HepG2 (cell line): ENCODE measurements around the gene FAM114A1. TPM values are rescaled to one million over a fixed set of nuclear protein-coding genes. Genes with fewer than 3 reads are reported as not detected.

ENCODE experiments used
- ATAC-seq: fragments of 200-7000 bp; cut with Tn5 transposase; 3 replicates; pipeline ENCODE4 v1.9.1; 2020; ENCODE audit warnings: mild to moderate bottlenecking, moderate library complexity
- BruUV-seq: library from RNA; stranded (reverse); fragments of 400-500 nt; replicated peaks from 2 replicates; lab custom pipeline; 2021; lab: Mats Ljungman, UMichigan
- CTCF ChIA-PET: fragments of 300-600 bp; formaldehyde crosslinking; extraction: SDS; loops from one replicate; lab custom pipeline; 2021; ENCODE audit warnings: low total read pairs, inconsistent platforms, low intra/inter-chr PET ratio; lab: Yijun Ruan, JAX
- POLR2A ChIA-PET: fragments of 350-600 bp; sonication (Branson Sonifier 250); formaldehyde crosslinking; loops from one replicate; lab custom pipeline; 2020; ENCODE audit warnings: antibody characterized with exemption, inconsistent platforms; lab: Yijun Ruan, JAX
- DNase-seq: peaks from one replicate; pipeline ENCODE4 v3.0.0-alpha.2; 2015; ENCODE audit warnings: low spot score
- FAIRE-seq: peaks from 3 replicates; lab custom pipeline; 2011; peaks lifted over from hg19 to GRCh38; lab: Jason Lieb, UNC
- H2AFZ ChIP-seq: one replicate; pipeline ENCODE4 v1.6.1; 2011; ENCODE audit warnings: low read length, inconsistent platforms
- H3K27ac ChIP-seq: fragments of 300-600 bp; 3 replicates; pipeline ENCODE4 v1.8.0; 2011; ENCODE audit warnings: mixed run types, mild to moderate bottlenecking, mixed read lengths, low read length, inconsistent platforms; ENCODE audit not compliant: insufficient read depth; ENCODE audit errors: extremely low read length
- H3K27me3 ChIP-seq, 2 experiments: fragments of 200-600 bp in 1 of 2; 2 replicates in 1 of 2; 3 replicates in 1 of 2; pipeline versions ENCODE4 v1.6.0 to v1.8.0; 2011; ENCODE audit warnings: low read length in 2 of 2, mild to moderate bottlenecking in 2 of 2, moderate library complexity in 2 of 2, inconsistent platforms in 1 of 2; ENCODE audit not compliant: insufficient read depth in 2 of 2, control insufficient read depth in 1 of 2
- H3K36me3 ChIP-seq, 2 experiments: fragments of 200-600 bp in 1 of 2; replicated peaks in 1 of 2; 2 replicates in 1 of 2; 3 replicates in 1 of 2; pipeline versions ENCODE4 v1.5.1 to v1.8.0; 2011; ENCODE audit warnings: low read length in 2 of 2, inconsistent platforms in 1 of 2; ENCODE audit not compliant: insufficient read depth in 2 of 2, control insufficient read depth in 1 of 2
- H3K4me1 ChIP-seq: 2 replicates; pipeline ENCODE4 v1.5.1; 2012; ENCODE audit warnings: low read length, inconsistent platforms; ENCODE audit not compliant: insufficient read depth
- H3K4me2 ChIP-seq: 2 replicates; pipeline ENCODE4 v1.6.0; 2011; ENCODE audit warnings: low read depth, low read length, inconsistent platforms
- H3K4me3 ChIP-seq, 3 experiments: fragments of 200-600 bp in 1 of 3; sonication (generic), shearing (Covaris generic) in 1 of 3; replicated peaks in 1 of 3; 2 replicates each; pipeline ENCODE4 v1.5.1; 2011 to 2016; ENCODE audit warnings: low read length in 3 of 3, inconsistent platforms in 2 of 3, low read depth in 2 of 3, mild to moderate bottlenecking in 2 of 3, control low read depth in 1 of 3, mixed read lengths in 1 of 3; ENCODE audit not compliant: insufficient read depth in 1 of 3
- H3K79me2 ChIP-seq: one replicate; pipeline ENCODE4 v1.6.1; 2011; ENCODE audit warnings: low read length, inconsistent platforms; ENCODE audit not compliant: insufficient read depth
- H3K9ac ChIP-seq: 2 replicates; pipeline ENCODE4 v1.6.0; 2011; ENCODE audit warnings: mild to moderate bottlenecking, low read depth, low read length, inconsistent platforms; ENCODE audit not compliant: insufficient read depth
- H3K9me3 ChIP-seq: 2 replicates; pipeline ENCODE4 v1.5.1; 2012; ENCODE audit warnings: mild to moderate bottlenecking, low read length
- H4K20me1 ChIP-seq: 2 replicates; pipeline ENCODE4 v1.6.0; 2011; ENCODE audit warnings: inconsistent platforms, mild to moderate bottlenecking, low read length, moderate library complexity; ENCODE audit not compliant: insufficient read depth
- TGIF2 ChIP-seq: IDR thresholded peaks from 2 replicates; pipeline ENCODE4 v1.6.1; 2016; ENCODE audit warnings: control low read depth, missing compliant biosample characterization
- ZNF124 ChIP-seq: sonication (generic); formaldehyde crosslinking; IDR thresholded peaks from 2 replicates; pipeline ENCODE4 v1.4.0; 2020; ENCODE audit warnings: missing genetic modification reagents
- WGBS: methylation state at CpG from one replicate; pipeline ENCODE4 v1.1.6; 2017; ENCODE audit warnings: low lambda C conversion rate; 5-methylcytosine and 5-hydroxymethylcytosine counted together
- in situ Hi-C: cut with HindIII; loops from 2 replicates; pipeline ENCODE4 v1.10.0; 2017; ENCODE audit warnings: low pct_unique_long_range_greater_than_20kb; ENCODE audit not compliant: extremely low pct_ligation_motif_present
- intact Hi-C: fragments of 100-400 bp; cut with micrococcal nuclease; formaldehyde crosslinking; loops from one replicate; pipeline ENCODE4 v1.10.0; 2022; ENCODE audit not compliant: unreplicated experiment
- polyA plus RNA-seq, 8 experiments: library from polyadenylated mRNA; depleted of rRNA in 3 of 8; stranded (reverse) in 7 of 8; unstranded in 1 of 8; fragments of >200 nt; fragmentation: Illumina TruSeq in 4 of 8; extraction: Trizol in 4 of 8; gene quantifications; 2 replicates each; pipeline versions ENCODE4 v1.2.1 to v1.2.3, GENCODE V29; 2011 to 2016; ENCODE audit warnings: low read depth in 4 of 8, missing spikeins in 1 of 8, mixed read lengths in 1 of 8; ENCODE audit not compliant: insufficient read depth in 1 of 8
- total RNA-seq, 5 experiments: library from RNA; depleted of rRNA; stranded (reverse); fragments of >200 nt; fragmentation: Illumina TruSeq; extraction: Trizol; gene quantifications; 2 replicates each; pipeline ENCODE4 v1.2.3, GENCODE V29; 2016; ENCODE audit warnings: low read depth in 1 of 5
- TF ChIP-seq, protein P1 (sequence below): sonication (generic); formaldehyde crosslinking; IDR thresholded peaks from 2 replicates; pipeline ENCODE4 v1.4.0; 2020; ENCODE audit warnings: mild to moderate bottlenecking, missing genetic modification reagents, borderline replicate concordance

The FAM114A1 gene
- total and polyA plus RNA-seq, 2 of the 13 experiments (the other 11 are each of a cell fraction or from before 2014, with no cell fraction given) = 61.0 to 76.9 TPM

DNA sequence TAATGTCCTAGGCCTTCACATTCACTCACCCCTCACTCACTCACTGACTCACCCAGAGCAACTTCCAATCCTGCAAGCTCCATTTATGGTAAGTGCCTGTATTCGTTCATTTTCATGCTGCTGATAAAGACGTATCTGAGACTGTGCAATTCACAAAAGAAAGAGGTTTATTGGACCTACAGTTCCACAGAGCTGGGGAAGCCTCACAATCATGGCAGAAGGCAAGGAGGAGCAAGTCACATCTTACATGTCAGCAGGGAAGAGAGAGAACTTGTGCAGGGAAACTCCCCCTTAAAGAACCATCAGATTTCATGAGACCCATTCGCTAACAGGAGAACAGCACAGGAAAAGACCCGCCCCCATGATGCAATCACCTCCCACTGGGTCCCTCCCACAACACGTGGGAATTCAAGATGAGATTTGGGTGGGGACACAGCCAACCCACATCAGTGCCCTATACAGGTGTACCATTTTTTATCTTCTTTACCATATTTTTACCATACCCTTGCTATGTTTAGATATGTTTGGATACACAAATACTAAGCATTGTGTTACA lies 44.8 kb upstream of the FAM114A1 start:
- no peaks in the 10 kb centered on the region; the same call in 1 of the 2 replicates for H3K4me1 ChIP-seq
- no peaks in the 10 kb centered on the region for H3K79me2 ChIP-seq
- in situ Hi-C loops (no loop called here), intact Hi-C loops (no loop called here)
- no peaks in the 10 kb centered on the region for H3K27me3 ChIP-seq
- WGBS = 4% methylated on average over 4 of the region's 5 CpGs
- H3K36me3 ChIP-seq = no peaks in the 10 kb centered on the region
- no peaks in the 10 kb centered on the region for H4K20me1 ChIP-seq
- ChIA-PET CTCF (no interaction called here), POLR2A (no interaction called here)
- no peak overlapping the region for H3K9ac ChIP-seq
- H3K9me3 ChIP-seq = no peaks in the 10 kb centered on the region
- no peak overlapping the region for H3K27ac ChIP-seq
- no TSS peak for BruUV-seq
- no peak for FAIRE-seq
- H3K4me3 ChIP-seq = no peak overlapping the region
- DNase-seq = no peak
- TF ChIP-seq TGIF2 (CRISPR knock-in tag) = no peak
- TF ChIP-seq, protein P1, sequence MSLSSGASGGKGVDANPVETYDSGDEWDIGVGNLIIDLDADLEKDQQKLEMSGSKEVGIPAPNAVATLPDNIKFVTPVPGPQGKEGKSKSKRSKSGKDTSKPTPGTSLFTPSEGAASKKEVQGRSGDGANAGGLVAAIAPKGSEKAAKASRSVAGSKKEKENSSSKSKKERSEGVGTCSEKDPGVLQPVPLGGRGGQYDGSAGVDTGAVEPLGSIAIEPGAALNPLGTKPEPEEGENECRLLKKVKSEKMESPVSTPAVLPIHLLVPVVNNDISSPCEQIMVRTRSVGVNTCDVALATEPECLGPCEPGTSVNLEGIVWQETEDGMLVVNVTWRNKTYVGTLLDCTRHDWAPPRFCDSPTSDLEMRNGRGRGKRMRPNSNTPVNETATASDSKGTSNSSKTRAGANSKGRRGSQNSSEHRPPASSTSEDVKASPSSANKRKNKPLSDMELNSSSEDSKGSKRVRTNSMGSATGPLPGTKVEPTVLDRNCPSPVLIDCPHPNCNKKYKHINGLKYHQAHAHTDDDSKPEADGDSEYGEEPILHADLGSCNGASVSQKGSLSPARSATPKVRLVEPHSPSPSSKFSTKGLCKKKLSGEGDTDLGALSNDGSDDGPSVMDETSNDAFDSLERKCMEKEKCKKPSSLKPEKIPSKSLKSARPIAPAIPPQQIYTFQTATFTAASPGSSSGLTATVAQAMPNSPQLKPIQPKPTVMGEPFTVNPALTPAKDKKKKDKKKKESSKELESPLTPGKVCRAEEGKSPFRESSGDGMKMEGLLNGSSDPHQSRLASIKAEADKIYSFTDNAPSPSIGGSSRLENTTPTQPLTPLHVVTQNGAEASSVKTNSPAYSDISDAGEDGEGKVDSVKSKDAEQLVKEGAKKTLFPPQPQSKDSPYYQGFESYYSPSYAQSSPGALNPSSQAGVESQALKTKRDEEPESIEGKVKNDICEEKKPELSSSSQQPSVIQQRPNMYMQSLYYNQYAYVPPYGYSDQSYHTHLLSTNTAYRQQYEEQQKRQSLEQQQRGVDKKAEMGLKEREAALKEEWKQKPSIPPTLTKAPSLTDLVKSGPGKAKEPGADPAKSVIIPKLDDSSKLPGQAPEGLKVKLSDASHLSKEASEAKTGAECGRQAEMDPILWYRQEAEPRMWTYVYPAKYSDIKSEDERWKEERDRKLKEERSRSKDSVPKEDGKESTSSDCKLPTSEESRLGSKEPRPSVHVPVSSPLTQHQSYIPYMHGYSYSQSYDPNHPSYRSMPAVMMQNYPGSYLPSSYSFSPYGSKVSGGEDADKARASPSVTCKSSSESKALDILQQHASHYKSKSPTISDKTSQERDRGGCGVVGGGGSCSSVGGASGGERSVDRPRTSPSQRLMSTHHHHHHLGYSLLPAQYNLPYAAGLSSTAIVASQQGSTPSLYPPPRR (CRISPR knock-in tag) = no peak
- TF ChIP-seq ZNF124 (CRISPR knock-in tag) = no peak
- no peak overlapping the region for H3K4me2 ChIP-seq
- no peak overlapping the region for H2AFZ ChIP-seq
- ATAC-seq = no peak
